ENCODE measurements around the gene MMP15. TPM values are rescaled to one million over a fixed set of nuclear protein-coding genes. Genes with fewer than 3 reads are reported as not detected.

MMP15 gene
- total and polyA plus RNA-seq, 9 donors = 0.86 to 6.7 (median 2.6) TPM

DNA sequence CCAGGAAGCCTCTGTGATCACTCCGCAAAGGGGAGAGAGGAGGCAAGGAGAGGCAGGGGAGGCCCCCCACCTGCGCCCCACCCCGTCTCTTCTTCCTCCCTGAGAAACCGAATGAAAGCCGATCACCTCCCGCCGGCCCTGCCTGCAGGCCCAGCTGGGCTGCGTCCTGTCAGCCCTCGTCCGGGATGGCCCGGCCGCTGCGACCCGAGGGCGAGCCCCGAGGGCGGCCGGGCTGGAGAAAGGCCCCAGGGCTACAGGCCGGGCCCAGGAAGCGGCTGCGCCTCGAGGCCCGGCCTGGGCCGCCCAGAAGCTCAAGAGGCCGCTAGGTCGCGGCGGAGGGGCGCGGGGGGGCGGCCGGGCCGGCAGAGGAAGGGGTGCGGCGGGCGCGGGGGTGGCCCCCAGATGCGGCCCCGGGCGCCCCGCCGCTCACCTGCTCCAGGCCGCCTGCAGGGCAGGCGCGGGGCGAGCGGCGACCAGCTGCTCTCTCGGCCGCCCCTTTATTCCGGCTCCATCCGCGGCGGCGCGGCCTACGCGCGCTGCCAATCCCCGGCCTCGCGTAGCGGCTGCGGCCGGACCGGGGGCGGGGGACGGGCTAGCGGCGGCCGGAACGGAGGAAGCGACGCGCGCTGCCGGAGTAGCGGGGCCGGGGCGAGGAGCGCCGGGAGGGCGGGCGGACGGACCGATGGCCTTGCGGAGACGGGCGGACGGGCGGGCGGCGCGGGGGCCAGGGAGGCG is 25.4 kb upstream of the MMP15 start, which contains the start of gene ZNF319:
ZNF319 (minus strand) TSS at position 702 of the 735 bp plus-strand sequence. CDS start 2,407 bp downstream, outside the sequence.
- H3K27me3 ChIP-seq = no peaks in the 10 kb centered on the region
- peak in 3 of 5 donors; percentile 28 to 49 (median 42) for DNase-seq
- peak; percentile 22 for TF ChIP-seq POLR2A (IDR thresholded peaks at IDR 0.05)
- TF ChIP-seq EP300 (IDR thresholded peaks at IDR 0.05) = no peak
- TF ChIP-seq, protein P1, sequence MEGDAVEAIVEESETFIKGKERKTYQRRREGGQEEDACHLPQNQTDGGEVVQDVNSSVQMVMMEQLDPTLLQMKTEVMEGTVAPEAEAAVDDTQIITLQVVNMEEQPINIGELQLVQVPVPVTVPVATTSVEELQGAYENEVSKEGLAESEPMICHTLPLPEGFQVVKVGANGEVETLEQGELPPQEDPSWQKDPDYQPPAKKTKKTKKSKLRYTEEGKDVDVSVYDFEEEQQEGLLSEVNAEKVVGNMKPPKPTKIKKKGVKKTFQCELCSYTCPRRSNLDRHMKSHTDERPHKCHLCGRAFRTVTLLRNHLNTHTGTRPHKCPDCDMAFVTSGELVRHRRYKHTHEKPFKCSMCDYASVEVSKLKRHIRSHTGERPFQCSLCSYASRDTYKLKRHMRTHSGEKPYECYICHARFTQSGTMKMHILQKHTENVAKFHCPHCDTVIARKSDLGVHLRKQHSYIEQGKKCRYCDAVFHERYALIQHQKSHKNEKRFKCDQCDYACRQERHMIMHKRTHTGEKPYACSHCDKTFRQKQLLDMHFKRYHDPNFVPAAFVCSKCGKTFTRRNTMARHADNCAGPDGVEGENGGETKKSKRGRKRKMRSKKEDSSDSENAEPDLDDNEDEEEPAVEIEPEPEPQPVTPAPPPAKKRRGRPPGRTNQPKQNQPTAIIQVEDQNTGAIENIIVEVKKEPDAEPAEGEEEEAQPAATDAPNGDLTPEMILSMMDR (IDR thresholded peaks at IDR 0.05) = no peak
- peak within 1 kb of the TSS; percentile 64 to 77 for H3K27ac ChIP-seq
- no peaks in the 10 kb centered on the region for H3K36me3 ChIP-seq
- intact Hi-C loops (cut with DNase I) = loop anchor here (5.0 to 10.0 kb wide), 6 partner anchors 88 to 425 kb away; no protein-coding TSS in a partner anchor
- H3K4me1 ChIP-seq (ENCODE audit: insufficient read depth) = peaks cover 4% of the 10 kb centered on the region
- WGBS, 3 donors = 1% methylated on average over 52 to 95 of the region's 95 CpGs
- peak within 1 kb of the TSS; percentile 69 for H3K4me3 ChIP-seq
- no peaks in the 10 kb centered on the region for H3K9me3 ChIP-seq

DNA sequence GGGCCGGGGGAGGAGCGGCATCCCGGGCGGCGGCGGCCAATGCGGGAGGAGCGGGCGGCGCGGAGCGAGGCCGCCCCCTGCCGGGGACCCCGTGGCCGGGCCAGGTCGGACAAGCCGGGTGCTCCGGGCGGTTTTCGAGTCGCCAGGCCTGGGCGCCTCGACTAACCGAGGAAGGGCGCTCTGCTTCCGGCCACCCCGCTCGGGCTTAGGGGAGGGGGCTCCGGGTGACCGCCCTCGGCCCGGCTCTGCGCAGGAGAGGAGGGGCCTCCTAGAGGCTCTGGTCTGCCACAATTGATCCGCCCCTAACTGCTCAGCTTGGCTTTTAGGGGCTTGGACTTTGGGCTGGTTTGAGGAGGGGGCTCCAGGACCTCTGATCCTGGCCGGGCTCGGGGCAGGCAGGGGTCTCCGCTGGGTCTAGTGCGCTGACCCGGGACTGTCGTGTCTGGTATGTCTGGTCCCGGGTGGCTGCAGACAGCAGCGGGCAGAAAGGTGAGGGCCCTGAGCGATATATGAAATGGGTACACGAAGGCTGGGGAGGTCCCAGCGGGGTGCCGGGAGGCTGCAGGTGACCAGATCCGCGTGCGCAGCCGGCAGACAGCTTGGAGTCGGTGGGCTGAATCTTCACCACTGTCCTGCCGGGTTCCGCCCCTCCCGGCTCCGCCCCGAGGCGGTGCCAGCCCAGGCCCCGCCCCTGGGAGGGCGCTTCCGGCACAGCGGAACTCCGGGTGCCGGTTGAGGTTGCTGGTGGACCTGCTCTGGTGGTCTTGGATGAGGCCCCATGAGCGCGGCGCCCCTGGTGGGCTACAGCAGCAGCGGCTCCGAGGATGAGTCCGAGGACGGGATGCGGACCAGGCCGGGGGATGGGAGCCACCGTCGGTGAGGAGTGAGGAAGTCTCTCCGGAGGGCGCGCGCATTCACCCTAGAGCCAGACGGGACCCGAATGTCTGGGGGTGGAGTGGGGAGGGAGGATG is 24.6 kb upstream of the MMP15 start, which contains the start of gene USB1:
USB1 (plus strand) TSS at position 702 of the 971 bp plus-strand sequence; CDS start at position 779, 77 bp downstream.
- no peaks in the 10 kb centered on the region for H3K27me3 ChIP-seq
- H3K4me3 ChIP-seq = peak within 1 kb of the TSS; percentile 69
- H3K4me1 ChIP-seq (ENCODE audit: insufficient read depth) = peaks cover 4% of the 10 kb centered on the region
- H3K36me3 ChIP-seq = no peaks in the 10 kb centered on the region
- 1% methylated on average over 44 to 81 of the region's 81 CpGs for WGBS, 3 donors
- H3K9me3 ChIP-seq = no peaks in the 10 kb centered on the region
- TF ChIP-seq POLR2A (IDR thresholded peaks at IDR 0.05) (peak; percentile 38), EP300 (IDR thresholded peaks at IDR 0.05) (no peak)
- TF ChIP-seq, protein P1 (IDR thresholded peaks at IDR 0.05) = peak; percentile 54 to 73 (median 58)
- peak; percentile 80 to 92 (median 88) for DNase-seq
- intact Hi-C loops (cut with DNase I) = loop anchor here (5.0 to 10.0 kb wide), 3 partner anchors 94 to 426 kb away; no protein-coding TSS in a partner anchor
- peak within 1 kb of the TSS; percentile 64 to 77 for H3K27ac ChIP-seq

DNA sequence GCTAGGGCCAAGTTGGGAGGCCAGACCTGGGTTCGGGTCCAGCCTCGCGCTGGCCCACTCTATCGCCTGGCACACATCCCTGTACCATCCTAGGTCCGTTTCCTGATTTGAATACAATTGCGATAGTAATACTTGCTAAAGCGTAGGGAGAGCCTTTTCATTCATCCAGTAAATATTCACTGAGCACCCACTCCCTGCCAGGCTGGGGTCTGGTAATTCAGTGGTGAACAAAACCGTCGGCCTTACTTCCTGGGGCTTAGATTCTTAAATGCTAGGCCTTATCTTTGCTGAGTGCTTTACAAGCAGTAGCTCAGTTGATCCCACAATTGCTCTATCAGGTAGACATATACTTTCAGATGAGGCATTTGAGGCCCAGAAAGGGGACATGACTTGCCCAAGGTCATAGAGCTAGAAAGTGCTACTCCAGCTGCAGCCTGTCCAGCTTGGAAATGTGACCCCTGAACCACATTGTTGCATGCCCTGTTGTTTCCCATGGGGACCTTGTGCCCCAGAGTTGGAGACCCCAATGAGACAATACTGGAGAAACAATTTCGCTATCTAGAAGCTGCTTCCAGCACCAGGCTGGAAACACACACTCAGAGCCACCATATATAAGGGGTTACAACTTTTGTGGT is 23.7 kb upstream of the MMP15 start:
- Histone ChIP-seq H3K4me3 (peak overlapping the region; percentile 69), H3K36me3 (no peaks in the 10 kb centered on the region), H3K27me3 (no peaks in the 10 kb centered on the region), H3K9me3 (no peaks in the 10 kb centered on the region), H3K27ac (peak overlapping the region in 1 of 2 donors; percentile 77), H3K4me1 (ENCODE audit: insufficient read depth) (peaks cover 4% of the 10 kb centered on the region)
- DNase-seq = no peak
- intact Hi-C loops (cut with DNase I) = loop anchor here (5.0 to 10.0 kb wide), 3 partner anchors 95 to 427 kb away; no protein-coding TSS in a partner anchor
- TF ChIP-seq POLR2A (IDR thresholded peaks at IDR 0.05) (no peak), EP300 (IDR thresholded peaks at IDR 0.05) (no peak)
- TF ChIP-seq, protein P1 (IDR thresholded peaks at IDR 0.05) = no peak
- WGBS, 3 donors = 28 to 34% (median 30%) methylated on average over 10 of the region's 10 CpGs
